NCI-H2227 (cell line): ENCODE measurements around the gene ZNF566.
"Not testable (repeated sequence)": the region's sequence is repeated elsewhere in the genome, so short reads cannot be mapped to it uniquely, and the experiment has no call there.

Experiments
- DNase-seq: peaks from one replicate; lab custom pipeline; 2025; ENCODE audit not compliant: unreplicated experiment; lab: John Stamatoyannopoulos, UW

Gene ZNF566

GRCh38 chr19:36489118-36489919 lies at the start of gene ZNF566:
Gene ZNF566 (minus strand): TSS chr19:36489561. CDS start chr19:36476557, 13,004 bp downstream.
- peak; percentile 95 for DNase-seq

DNA sequence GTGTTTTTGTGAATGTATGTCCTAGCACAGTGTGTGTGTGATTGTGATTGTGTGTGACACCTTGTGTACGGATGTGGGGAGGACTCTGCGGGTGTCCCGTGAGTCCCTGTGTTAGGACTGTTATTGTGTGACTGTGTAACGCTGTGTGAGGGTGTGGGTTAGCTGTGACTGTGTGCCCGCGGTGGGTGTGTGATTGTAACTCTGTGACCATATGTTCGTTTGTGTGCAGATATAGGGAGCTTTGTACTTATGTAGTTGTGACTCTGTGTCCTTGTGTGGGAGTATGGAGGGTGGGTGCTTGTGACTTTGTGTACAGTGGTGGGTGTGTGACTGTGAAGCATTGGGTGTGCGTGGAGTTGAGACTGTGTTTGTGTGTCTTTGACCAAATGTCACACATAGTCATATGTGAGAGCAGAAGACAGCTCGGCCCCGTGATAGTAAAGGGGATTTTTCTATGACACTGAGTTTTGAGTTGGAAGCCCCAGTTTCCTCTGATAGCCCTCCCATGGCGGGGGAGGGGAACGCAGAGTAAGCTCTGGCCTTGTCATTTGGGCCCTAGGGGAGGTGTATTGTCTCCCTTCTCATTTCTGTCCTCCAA lies 39.7 kb upstream of the ZNF566 start:
- DNase-seq: no peak

- peak; percentile 93 for DNase-seq
Observed at GRCh38 chr19:36528194-36528920, 39.0 kb upstream of the ZNF566 start, which contains the start of gene ZNF260. Gene ZNF260 (minus strand): TSS chr19:36528271. CDS start chr19:36515238, 13,033 bp downstream.

GRCh38 chr19:36527873-36528193 lies 38.5 kb upstream of the ZNF566 start:
- DNase-seq: no peak

GRCh38 chr19:36527341-36527740 lies 38.0 kb upstream of the ZNF566 start:
- no peak for DNase-seq

DNA sequence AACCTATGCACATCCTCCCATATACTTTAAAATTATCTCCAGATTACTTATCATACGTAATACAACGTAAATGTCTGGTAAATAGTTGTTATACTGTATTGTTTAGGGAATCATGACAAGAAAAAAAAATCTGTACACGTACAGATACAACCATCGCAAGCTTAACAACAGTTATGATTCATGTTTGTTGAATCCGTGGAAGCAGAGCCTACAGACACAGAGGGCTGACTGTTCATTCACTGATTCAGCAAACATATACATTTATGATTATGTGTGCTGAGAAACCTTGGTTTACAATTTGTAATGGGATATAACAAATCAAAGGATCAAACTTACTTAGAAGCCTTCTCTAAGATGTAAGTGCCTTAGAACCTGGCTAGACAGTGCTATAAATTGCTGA lies 37.2 kb upstream of the ZNF566 start:
- no peak for DNase-seq

- DNase-seq: no peak
Observed at GRCh38 chr19:36524617-36525016, 35.3 kb upstream of the ZNF566 start.

GRCh38 chr19:36514012-36514612 lies 24.8 kb upstream of the ZNF566 start:
- no peak for DNase-seq

DNA sequence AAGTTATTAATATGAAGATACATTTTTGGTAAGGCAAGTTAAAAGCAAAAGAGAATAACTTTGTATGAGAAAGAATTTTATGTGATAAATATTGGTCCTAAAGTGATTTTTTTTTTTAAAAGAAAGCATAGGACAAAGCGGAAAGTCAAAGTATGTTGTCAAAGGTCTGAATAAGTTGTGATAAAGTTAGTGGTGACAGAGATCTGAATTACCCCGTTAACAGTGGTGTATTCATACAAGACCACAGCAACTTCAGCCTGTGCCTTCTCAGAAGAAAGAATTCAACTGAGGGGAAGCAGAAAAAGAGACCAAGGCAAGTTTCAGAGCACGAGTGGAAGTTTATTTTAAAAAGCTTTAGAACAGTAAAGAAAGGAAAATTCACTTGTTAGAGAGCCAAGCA lies 19.0 kb upstream of the ZNF566 start:
- DNase-seq: no peak

DNA sequence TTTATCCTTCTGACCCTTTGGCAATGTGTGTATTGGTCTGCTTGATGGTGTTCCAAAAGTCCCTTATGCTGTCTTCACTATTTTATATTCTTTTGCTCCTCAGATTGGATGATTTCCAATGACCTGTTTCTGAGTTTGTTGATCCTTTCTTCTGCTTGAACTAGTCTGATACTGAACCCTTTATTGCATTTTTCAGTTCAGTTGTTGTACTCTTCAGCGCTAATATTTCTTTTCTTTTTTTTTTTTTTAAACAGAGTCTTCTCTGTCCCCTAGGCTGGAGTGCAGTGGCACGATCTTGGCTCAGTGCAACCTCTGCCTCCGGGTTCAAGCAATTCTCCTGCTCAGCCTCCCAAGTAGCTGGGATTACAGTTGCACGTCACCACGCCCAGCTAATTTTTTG lies 12.6 kb upstream of the ZNF566 start:
- no peak for DNase-seq

DNA sequence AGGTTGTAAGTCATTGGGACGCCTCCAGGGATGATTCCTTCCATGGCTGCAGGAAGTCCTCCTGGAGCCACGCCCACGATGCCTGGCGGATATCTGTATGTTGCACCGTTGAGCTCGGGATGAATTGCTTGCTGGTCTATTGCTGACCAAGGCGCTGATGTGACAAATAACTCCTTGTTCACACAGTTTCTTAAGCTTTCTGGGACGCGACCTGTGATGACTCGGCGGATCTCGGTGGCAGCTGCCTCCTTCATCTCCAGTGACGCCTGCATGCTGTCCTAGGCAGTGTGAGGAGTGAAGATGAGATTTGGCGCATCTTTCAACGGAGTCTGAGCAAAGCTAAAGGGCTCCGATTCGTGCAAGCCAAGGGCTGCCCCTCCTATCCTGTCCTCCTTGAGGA lies 7.6 kb upstream of the ZNF566 start:
- DNase-seq: no peak

GRCh38 chr19:36492689-36493453 lies 3.5 kb upstream of the ZNF566 start:
- peak; percentile 12 for DNase-seq

DNA sequence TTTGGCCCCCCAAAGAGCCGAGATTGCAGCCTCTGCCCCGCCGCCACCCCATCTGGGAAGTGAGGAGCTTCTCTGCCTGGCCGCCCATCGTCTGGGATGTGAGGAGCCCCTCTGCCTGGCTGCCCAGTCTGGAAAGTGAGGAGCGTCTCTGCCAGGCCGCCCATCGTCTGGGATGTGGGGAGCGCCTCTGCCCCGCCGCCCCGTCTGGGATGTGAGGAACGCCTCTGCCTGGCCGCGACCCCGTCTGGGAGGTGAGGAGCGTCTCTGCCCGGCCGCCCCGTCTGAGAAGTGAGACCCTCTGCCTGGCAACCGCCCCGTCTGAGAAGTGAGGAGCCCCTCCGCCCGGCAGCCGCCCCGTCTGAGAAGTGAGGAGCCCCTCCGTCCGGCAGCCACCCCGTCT lies 1.5 kb upstream of the ZNF566 start:
- not testable (repeated sequence) for DNase-seq

DNA sequence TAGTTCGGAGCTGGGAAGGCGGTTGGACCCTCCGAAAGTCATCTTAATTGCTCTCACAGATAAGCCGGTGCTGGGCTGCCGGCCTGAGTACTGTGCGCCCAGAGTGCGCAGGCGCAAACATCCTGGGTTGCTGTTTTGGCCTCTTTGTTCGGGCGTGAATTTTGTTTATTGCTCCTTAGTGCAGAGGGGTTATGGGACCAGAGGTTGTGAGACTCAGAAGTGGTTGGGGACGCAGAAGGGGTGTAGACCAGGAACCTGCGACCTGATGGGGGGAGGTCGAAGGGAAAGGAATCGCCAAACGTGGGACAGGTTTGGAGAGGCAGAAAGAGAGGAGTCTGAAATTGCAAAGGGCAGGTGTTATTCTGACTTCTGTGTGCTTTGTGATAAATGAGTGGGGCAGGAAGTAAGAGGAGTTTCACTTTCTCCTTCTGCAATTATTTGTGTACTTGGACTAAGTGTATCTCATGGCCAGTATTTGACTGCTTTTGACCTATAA lies 607 bp upstream of the ZNF566 start:
- peak; percentile 86 for DNase-seq

- peak; percentile 21 for DNase-seq
Observed at GRCh38 chr19:36488846-36489117, 579 bp downstream of the ZNF566 start.

DNA sequence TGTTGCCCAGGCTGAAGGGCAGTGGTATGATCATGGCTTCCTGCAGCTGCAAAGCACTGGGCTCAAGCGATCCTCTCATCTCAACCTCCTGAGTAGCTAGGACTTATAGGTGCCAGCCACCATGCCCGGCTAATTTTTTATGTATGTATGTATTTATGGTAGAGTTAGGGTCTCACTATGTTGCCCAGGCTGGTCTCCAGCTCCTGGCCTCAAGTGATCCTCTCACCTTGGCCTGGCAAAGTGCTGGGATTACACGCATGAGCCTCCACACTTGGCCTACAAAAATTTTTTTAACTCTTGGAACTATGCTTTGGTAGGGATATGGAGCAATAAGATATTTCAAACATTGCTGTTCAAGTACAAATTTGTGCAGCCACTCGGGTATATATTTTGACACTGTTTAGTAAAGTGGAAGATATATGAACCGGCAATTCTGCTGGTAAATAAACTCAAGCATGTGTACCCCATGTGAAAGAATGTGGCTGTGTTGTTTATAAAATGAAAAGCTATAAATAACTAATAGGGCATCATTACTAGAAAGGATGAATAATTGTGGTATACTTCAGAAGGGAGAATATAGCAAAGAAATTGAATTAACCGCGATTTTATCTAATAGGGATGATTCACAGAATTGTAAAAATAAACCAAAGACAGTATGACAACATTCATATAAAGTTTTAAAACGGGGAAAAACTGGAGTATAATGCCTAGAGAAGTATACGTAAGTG lies 1.1 kb downstream of the ZNF566 start:
- DNase-seq: no peak

- DNase-seq: no peak
Observed at GRCh38 chr19:36483653-36484052, 5.7 kb downstream of the ZNF566 start.

DNA sequence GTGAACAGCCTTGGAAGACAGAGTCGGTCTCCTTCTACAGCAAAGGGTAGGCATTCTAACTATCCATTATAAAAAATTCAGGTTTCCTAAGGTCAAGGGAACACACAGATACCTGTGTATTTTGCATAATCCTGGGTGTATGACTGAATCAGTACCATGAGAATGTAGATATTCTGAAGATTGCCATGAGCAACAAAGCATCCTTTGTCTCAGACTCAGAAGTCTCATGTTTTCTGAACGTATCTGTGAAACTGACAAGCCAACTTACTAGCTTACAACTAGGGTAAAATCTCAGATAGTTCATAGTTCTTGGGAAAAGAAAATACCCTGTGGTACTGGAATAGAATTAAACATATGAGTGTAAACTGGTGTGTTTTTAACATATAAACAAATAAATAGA lies 6.5 kb downstream of the ZNF566 start:
- no peak for DNase-seq

- DNase-seq: no peak
Observed at GRCh38 chr19:36460046-36460445, 29.3 kb downstream of the ZNF566 start.

DNA sequence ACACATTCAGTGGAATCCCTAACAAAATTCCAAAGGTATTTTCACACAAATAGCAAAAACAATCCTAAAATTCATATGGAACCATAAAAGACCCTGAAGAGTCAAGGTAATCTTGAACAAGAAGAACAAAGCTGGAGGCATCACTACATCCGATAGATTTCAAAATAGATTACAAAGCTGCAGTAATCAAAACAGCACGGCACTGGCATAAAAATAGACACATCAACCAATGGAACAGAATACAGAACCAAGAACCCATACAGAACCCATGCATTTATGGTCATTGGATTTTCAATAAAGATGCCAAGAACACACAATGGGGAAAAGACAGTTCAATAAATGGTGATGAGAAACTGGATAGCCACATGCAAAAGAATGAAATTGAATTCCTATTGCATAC lies 32.5 kb downstream of the ZNF566 start:
- no peak for DNase-seq
